Dermis microvascular lymphatic vessel endothelial cell (primary cell): ENCODE data around the gene CACNA2D4. TPM values are rescaled to one million over a fixed set of nuclear protein-coding genes. Genes with fewer than 3 reads are reported as not detected.
A peak's percentile ranks its signal among the peaks of the same experiment; 100 is the strongest.

Experiments
- DNase-seq, 2 donors: peaks; one replicate each; pipeline versions ENCODE4 v3.0.0 to v3.0.0-alpha.2; 2010; ENCODE audit warnings: low read depth in 2 of 2
- total RNA-seq: library from RNA; depleted of rRNA; stranded (reverse); fragments of >200 nt; gene quantifications from 2 replicates; pipeline ENCODE4 v1.2.1, GENCODE V29; 2014

CACNA2D4 gene
- total RNA-seq, 1 donor from 2014 or later, result 0.26 TPM

DNA sequence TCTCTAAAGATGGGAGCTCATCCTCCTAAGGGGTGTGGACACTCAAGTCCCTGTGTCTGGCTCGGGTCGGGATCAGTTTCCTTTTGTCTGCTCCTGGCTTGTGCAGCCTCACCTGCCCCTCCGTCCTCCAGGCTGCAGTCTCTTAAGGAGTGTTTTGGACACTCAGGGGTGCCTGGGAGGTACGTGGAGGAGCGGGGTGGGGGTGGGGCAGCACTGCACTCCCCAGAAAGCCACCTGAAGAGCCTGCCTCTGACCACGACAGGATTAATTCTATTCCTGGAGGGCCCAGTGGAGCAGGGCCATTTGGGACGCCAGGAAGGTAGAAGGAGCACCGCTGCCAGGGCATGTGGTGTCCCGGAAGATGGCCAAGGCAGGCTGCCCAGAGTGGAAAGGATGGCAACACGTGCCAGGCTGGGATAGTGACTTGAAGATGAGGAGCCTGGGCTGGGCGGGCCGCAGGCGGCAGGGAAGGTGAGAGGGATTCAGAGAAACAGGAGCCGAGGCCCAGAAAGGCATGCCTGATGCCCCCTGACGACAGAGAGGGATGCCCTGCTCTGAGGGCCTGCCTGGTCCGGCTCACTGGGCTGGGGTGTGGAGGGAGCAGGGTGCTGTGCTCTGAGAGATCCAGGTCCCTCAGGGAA is 112.9 kb downstream of the CACNA2D4 start:
- DNase-seq, result no peak

DNA sequence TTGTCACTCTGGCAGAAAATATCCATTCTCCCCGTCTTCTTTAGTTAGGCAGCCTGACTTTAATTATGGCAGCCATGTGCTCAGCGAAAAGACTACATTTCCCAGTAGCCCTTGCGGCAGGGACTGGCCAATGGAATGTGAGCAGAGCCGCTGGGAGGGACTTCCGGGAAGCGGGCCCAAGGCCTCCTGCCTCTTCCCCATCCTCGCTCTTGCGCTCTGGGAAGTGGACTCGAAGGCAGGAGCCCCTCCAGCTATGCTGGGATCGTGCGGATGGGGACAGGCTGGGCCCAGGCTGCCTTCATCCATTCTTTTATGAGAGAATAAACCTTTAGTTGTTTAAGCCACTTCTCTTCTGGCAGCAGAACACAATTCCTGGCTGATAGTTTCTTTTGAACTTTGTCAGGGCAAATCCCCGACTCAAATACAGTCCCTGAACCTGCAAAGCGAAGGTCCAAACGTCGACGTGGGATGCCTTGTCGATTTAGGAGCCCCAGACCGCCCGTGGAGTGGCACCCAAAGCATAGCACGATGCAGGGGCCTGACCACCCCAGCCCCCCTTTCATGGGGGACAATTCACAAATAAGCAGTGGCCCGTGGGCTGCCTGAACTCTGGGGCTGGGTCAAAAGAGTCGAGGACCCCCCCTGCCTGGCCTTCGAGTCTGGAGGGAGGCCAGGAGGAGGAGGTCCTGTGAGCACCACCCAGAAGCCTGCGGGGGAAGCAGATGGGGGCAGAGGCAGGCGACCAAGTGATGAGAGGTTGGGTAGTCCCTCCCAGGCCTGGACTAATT is 113.7 kb downstream of the CACNA2D4 start:
- peak; percentile 74 to 88 for DNase-seq

DNA sequence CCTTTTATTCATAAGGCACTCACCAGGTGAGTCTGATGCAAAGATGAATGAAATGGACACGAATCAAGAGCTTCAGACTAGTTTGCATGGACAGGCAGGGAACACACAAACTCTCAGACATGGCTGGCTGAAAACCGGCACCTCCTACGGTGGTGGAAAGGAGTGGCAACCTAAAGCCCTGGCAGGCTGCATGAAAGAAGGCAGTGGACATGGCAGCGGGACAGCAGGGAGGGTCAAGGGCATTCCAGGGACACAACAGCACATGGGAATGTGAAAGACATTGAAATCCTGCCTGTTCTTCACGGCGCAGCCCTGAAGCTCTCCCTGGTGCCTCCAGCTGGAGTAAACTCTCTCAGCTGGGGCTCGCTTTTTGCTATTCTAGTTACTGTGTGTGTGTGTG is 114.7 kb downstream of the CACNA2D4 start:
- DNase-seq, result no peak

- DNase-seq, result no peak
These were observed 117.0 kb downstream of the CACNA2D4 start for GRCh38 chr12:1801303-1801975.

GRCh38 chr12:1800401-1801302 is 117.8 kb downstream of the CACNA2D4 start:
- DNase-seq, result no peak

DNA sequence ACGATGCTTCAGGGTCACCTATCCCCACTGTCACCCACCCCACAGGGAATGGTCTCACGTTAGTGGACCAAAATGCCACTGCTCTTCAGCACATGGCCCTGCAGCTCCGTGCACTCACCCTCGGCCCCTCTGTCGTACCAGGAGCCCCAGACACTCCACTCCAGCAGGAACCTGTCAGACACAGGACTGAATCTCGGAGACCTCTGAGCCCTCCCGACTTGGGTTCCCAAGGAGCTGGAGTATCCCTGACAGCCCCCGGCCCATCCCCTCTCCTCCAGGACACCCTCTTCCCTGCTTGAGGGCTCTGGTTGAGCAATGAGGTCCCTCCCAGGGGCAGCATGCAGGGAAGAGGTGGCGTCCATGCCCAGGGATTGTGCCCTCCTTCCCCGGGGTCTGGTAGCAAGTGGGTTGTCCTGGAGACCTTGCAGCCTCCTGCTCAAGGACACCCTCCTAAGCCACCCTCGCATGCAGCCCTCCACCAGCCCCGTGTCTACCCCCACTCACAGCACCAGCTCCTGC is 118.5 kb downstream of the CACNA2D4 start:
- no peak for DNase-seq

- DNase-seq, result no peak
These were observed 119.2 kb downstream of the CACNA2D4 start for GRCh38 chr12:1799051-1799881.

DNA sequence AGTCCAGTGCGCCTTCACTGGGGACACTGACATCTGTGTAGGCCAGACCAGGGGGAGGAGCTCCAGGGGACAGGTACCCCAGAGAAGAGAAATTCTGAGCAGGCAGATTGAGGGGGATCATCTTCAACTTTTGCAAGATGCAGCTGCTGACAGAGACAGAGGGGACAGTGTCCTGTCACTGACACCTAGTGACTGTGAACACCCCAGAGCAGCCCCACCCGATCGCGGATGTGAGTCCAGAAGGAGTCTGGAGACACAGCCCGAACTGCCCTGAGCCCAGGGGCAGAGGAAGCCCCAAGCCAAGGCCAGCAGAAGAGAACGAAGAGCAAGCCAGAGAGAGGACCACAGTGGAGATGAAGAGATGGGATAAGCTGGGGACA is 119.8 kb downstream of the CACNA2D4 start:
- DNase-seq, result no peak

GRCh38 chr12:1797991-1798640 is 120.3 kb downstream of the CACNA2D4 start:
- no peak for DNase-seq

DNA sequence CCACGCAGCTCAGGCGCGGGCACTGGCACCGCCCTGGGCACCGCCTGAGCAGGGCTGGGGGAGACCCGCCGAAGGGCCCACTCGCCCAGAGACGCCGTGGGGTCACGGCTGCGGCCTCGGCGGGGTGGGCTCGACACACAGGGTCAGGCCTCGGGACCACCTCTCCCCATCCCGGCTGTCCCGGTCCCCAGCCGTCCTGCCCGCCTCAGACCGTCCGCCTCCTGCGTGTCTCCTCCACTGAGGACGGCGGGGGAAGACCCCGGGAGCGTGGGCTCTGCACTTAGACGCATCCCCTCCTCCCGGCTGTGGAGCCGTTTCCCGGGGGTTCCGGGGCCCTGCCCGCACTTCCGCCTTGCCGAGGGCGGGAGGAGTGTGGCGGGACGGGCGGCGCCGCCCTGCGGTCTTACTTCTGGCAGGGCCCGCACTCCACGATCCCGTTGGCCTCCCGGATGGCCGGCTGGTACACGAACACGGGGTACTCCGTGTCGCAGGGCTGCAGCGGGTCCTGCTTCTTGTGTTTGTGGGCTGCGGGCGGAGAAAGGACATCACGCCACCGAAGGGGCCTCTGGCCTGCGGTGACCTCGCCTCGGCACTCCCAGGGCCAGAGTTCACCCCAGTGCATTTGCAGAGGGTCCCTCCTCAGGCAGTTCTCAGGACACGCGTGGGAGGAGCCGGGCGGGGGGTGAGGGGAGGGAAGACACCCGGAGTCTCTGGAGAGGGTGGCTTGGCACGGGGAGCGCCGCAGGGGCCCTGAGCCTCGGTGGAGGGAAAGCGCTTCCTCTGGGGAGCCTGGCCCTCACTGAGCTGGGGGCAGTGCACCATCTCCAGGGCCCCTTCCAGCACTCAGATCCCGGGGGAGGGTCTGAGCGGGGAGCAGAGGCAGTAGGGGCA is 121.2 kb downstream of the CACNA2D4 start:
- DNase-seq, result no peak

DNA sequence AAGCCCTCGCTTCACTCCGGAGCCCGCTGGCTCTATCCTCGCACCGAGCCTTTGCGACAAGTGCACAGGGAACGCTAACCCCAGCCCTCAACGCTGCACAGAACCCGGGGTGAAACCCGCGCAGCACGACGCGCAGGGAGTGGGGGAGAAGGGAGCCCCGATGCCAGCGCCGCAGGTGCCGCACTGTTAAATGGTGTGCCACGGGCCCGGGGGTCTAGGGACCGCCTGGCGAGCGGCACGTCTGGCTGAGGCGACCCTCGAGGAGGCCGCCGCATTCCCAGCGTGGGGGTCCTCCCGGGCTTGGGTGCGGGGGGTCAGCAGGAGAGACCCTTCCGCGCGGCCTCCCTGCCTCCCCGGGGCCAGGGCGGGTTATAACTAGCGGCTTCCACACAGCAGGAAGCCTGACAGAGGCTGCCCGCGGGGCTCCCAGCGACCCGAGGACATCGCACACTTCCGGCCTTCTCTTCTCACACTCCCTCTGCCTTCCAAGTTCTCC is 121.9 kb downstream of the CACNA2D4 start:
- DNase-seq, result peak in 1 of 2 donors; percentile 41

- DNase-seq, result peak; percentile 65 to 90
These were observed 122.5 kb downstream of the CACNA2D4 start for GRCh38 chr12:1795785-1796514.

DNA sequence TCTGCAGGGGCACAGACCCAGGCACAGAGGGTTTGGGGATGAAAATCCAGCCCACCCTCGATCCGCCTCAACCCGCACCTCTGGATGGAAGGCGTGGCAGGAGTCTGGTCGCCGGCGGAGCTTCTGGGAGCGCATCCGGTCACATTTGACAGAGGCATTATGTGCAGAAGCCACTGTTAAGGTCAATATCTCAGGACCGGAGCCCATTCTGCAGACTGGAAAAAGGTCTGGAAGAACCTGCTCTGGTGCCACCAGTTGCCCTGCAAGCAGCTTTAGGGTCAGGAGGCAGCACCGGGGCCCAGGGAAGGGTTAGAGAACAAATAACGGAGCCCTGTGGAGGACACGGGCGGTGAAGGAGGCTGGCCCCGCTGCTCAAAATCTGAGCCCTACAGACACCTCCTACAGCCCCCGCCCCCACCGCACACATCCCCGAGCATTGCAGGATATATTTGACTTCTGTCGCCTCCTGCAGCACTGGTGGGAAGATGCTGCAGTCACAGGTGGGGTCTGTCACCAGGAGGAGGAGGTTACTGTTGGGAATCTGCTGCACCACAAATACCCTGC is 123.1 kb downstream of the CACNA2D4 start:
- no peak for DNase-seq

- no peak for DNase-seq
These were observed 123.9 kb downstream of the CACNA2D4 start for GRCh38 chr12:1794440-1795090.

- DNase-seq, result no peak
These were observed 124.8 kb downstream of the CACNA2D4 start for GRCh38 chr12:1793426-1794210.

GRCh38 chr12:1792406-1792805 is 126.0 kb downstream of the CACNA2D4 start:
- no peak for DNase-seq
